Motor neuron (in vitro differentiated cells): ENCODE results near the gene RAP1GAP2. TPM values are rescaled to one million over a fixed set of nuclear protein-coding genes. Genes with fewer than 3 reads are reported as not detected.
"Not testable (repeated sequence)": the region's sequence is repeated elsewhere in the genome, so short reads cannot be mapped to it uniquely, and the experiment has no call there.

ENCODE experiments used
- ATAC-seq, 8 experiments: fragments of 200-7000 bp; cut with Tn5 transposase; replicated peaks in 6 of 8; 2 replicates each; pipeline ENCODE4 v1.8.0; 2021; ENCODE audit warnings: mild to moderate bottlenecking in 8 of 8, moderate library complexity in 8 of 8
- H3K27ac ChIP-seq, 2 donors: fragments of 250-450 bp; sonication (Bioruptor Pico); 2 replicates each; pipeline ENCODE4 v1.9.0; 2021; ENCODE audit warnings: antibody characterized with exemption in 2 of 2, mild to moderate bottlenecking in 2 of 2, moderate library complexity in 1 of 2
- H3K4me1 ChIP-seq, 2 donors: fragments of 250-450 bp; sonication (Bioruptor Pico); replicated peaks in 1 of 2; 2 replicates each; pipeline ENCODE4 v1.6.1; 2021; ENCODE audit warnings: antibody characterized with exemption in 2 of 2, mild to moderate bottlenecking in 2 of 2, moderate library complexity in 1 of 2
- H3K4me3 ChIP-seq, 5 donors: fragments of 250-450 bp; sonication (Bioruptor Pico); 2 replicates each; pipeline ENCODE4 v1.9.0; 2021; ENCODE audit warnings: antibody characterized with exemption in 5 of 5, mild to moderate bottlenecking in 5 of 5, moderate library complexity in 4 of 5
- WGBS, 10 experiments: fragments of 450-650 bp; shearing (Covaris generic); methylation state at CpG; one replicate each; pipeline ENCODE4 v1.0.0; 2022; 5-methylcytosine and 5-hydroxymethylcytosine counted together
- in situ Hi-C, 9 experiments: fragments of 400-800 bp; cut with MboI; loops; one replicate each; pipeline ENCODE4 v1.15.0; 2021; ENCODE audit warnings: low sequenced_read_pairs in 9 of 9, low pct_unique_long_range_greater_than_20kb in 2 of 9; ENCODE audit not compliant: unreplicated experiment in 9 of 9
- total RNA-seq, 8 experiments: library from RNA; unstranded; fragments of 300-600 nt; gene quantifications; 2 replicates each; pipeline versions ENCODE4 v1.2.3 to v1.2.4, GENCODE V29; 2022

RAP1GAP2 gene
- total RNA-seq, 8 experiments from 2014 or later = 0.76 to 16.7 (median 4.3) TPM

- ATAC-seq, H3K4me1 ChIP-seq, H3K27ac ChIP-seq, H3K4me3 ChIP-seq, in situ Hi-C loops: not testable (repeated sequence)
- WGBS, 10 experiments = 0 to 70% (median 63%) methylated on average over 2 to 4 of the region's 4 CpGs; no CpG with 5 or more reads in 5 of the 10 experiments
Measured at GRCh38 chr17:3073850-3074249, 277.6 kb downstream of the RAP1GAP2 start.

Other genes starting within 250 kb of the RAP1GAP2 start
- 100 to 1,000 TPM in 3 of 8 experiments, 10 to 100 TPM in 5; 44.2 to 140 (median 95.0) TPM for gene PAFAH1B1, start 202.8 kb upstream of the RAP1GAP2 start, total RNA-seq
- 100 to 1,000 TPM in 1 of 8 experiments, 10 to 100 TPM in 7; 15.8 to 127 (median 28.4) TPM for gene CLUH, start 84.7 kb upstream of the RAP1GAP2 start, total RNA-seq
- 1 to 10 TPM in 5 of 8 experiments, under 1 TPM in 3; 0.15 to 2.9 (median 1.2) TPM for gene CCDC92B, start 46.8 kb upstream of the RAP1GAP2 start, total RNA-seq